Measurements from ENCODE around the gene REXO4. TPM values are rescaled to one million over a fixed set of nuclear protein-coding genes. Genes with fewer than 3 reads are reported as not detected.
A peak's percentile ranks its signal among the peaks of the same experiment; 100 is the strongest.

The REXO4 gene
- total and polyA plus RNA-seq, 9 of the 15 experiments (the other 6 are each of a cell fraction or from before 2014, with no cell fraction given): 3.4 to 72.9 (median 31.1) TPM

- no peak overlapping the region for H3K9ac ChIP-seq (ENCODE audit: insufficient read depth in 1 of 2, low read depth in 2 of 2, low read length in 2 of 2)
- BruUV-seq (replicated peaks): no TSS peak
- H3K4me2 ChIP-seq (ENCODE audit: insufficient read depth, low read length): no peak overlapping the region
- peaks cover 98% of the 10 kb centered on the region for H3K36me3 ChIP-seq (ENCODE audit: control insufficient read depth, insufficient read depth, low read length)
- 93% methylated on average over 10 of the region's 10 CpGs for whole genome bisulfite sequencing (ENCODE audit: insufficient coverage, low coverage, missing lambda C conversion rate)
- TF ChIP-seq ZBTB43 (CRISPR knock-in tag; IDR thresholded peaks at IDR 0.05): no peak
- peak; percentile 18; the same call in 1 of the 2 replicates for TF ChIP-seq POLR2G (IDR thresholded peaks at IDR 0.05; ENCODE audit: low read depth, low read length)
- no peak for TF ChIP-seq RBM34 (IDR thresholded peaks at IDR 0.05; ENCODE audit: borderline replicate concordance, insufficient read depth, low read length)
- no peak for TF ChIP-seq MBD1 (CRISPR knock-in tag; IDR thresholded peaks at IDR 0.05)
- ATAC-seq (no peak), DNase-seq (ENCODE audit: extremely low read depth in 1 of 4, low spot score in 3 of 4) (no peak), FAIRE-seq (no peak)
- no peak overlapping the region for H2AFZ ChIP-seq (ENCODE audit: low read depth, low read length)
- no peak overlapping the region for H3K27ac ChIP-seq (ENCODE audit: extremely low read depth, low read depth, low read length)
- ChIA-PET CTCF (ENCODE audit: low intra/inter-chr PET ratio) (no interaction called here), POLR2A (interaction anchor here (0.9 to 8.5 kb wide), 3 partner anchors 7 to 10 kb away, joined by 4 to 109 read pairs (median 81); partner anchors contain the start of genes STKLD1, SURF1, SURF2 and SURF4)
- H4K20me1 ChIP-seq (replicated peaks; ENCODE audit: control insufficient read depth, insufficient read depth, low read length): peaks cover 68% of the 10 kb centered on the region
- in situ Hi-C loops (cut with MboI): no loop called here
- H3K27me3 ChIP-seq (ENCODE audit: control insufficient read depth in 2 of 2, insufficient read depth in 2 of 2, low read length in 2 of 2): no peaks in the 10 kb centered on the region
- peaks cover 66% of the 10 kb centered on the region for H3K79me2 ChIP-seq (ENCODE audit: control insufficient read depth, insufficient read depth, low read length)
- no peaks in the 10 kb centered on the region for H3K9me3 ChIP-seq (replicated peaks; ENCODE audit: control insufficient read depth, insufficient read depth, low read depth, low read length)
- no peak overlapping the region for H3K4me3 ChIP-seq
- peaks cover 34% of the 10 kb centered on the region for H3K9me1 ChIP-seq (ENCODE audit: control insufficient read depth, insufficient read depth, low read length)
- intact Hi-C loops (cut with micrococcal nuclease): no loop called here
- H3K4me1 ChIP-seq (replicated peaks in 1 of 2; ENCODE audit: control insufficient read depth in 2 of 2, insufficient read depth in 2 of 2, low read length in 2 of 2): peaks cover 22 to 23% of the 10 kb centered on the region in 2 experiments; a peak in 4 of 5 replicates
Measured at GRCh38 chr9:133367778-133368177, 50.0 kb downstream of the REXO4 start.
